Measurements from ENCODE around the gene CCNB2.

CCNB2 gene

DNA sequence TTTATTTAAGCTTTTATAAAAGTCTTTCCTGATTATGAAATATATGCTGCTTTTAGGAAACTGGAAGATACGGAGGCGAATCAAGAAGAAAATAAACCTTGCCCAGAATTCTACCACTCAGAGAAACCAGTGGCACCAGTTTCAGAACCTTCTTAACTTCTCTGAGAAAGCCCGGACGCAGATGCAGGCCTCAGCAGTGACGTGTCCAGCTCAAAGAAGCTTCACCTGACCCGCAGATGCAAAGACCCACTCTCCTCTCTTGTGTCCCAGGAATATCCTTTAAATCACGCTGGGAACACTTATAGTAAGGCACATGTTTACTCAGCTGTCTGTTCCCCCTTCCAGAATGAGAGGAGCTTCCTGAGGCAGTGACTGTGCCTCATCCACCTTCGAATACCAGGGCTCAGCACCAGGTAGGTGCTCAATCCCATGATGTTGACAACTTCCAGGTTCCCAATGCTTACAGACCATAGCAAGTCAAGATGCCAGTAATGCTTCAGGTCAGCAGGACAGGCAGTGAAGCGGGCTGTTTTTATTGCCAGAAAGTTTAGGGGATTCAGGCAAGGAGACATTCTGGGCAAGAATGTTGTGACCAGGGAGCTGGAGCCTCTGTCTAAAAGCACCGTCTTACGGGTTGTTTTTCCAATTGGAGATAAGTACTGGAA lies 61.8 kb downstream of the CCNB2 start:
- DNase-seq (ENCODE audit: low read depth, low spot score): no peak

DNA sequence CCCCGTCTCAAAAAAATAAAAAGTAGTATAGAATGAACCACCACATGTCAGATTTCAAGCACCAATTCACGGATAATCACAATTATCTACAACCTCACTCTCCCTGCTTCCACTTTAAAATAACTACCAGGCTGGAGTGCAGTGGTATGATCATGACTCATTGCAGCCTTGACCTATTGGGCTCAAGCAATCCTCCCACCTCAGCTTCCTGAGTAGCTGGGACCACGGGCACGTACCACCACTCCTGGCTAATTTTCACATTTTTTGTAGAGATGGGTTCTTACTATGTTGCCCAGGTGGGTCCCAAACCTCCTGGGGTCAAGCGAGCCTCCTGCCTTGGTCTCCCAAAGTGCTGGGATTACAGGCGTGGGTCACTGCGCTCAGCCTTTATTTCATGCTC lies 63.6 kb downstream of the CCNB2 start:
- DNase-seq (ENCODE audit: low read depth, low spot score): no peak

DNA sequence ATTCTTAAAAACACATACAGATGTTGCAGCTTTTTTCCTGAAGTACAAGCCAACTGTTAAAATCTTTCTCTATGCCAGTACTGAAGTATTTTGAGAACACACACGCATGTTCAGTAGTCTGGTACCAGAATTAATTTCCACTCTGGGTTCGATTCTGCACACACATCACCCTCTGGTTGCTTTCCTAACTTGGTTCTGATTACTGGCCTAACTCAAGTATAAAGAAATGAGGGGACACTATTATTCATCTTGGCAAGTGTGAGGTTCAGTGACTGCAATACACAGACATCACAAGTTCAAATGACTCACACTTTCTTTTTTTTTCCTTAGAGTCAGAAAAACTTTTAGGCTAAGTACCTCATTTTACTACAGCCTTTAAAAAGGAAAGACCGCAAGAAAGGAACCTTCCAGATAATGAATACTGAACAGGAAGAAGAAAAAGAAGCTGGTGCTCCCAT lies 64.3 kb downstream of the CCNB2 start:
- DNase-seq (ENCODE audit: low read depth, low spot score): no peak

GRCh38 chr15:59170295-59171066 lies 65.5 kb downstream of the CCNB2 start:
- peak; percentile 59 for DNase-seq (ENCODE audit: low read depth, low spot score)

DNA sequence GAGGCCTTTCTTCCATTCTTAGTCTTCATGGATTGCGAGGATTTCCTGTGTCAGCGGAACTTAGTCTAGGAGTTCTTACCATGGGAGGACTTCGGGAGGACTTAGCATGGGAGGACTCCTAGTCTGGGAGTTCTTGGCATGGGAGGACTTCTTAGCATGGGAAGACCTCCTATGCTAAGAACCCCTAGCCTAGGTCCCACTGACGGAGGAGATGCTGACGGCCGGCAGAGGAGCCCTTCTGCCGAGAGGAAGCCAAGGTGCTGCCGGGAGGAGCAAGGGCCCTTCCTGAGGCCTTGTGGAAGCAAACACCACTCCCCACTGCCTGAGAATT lies 66.1 kb downstream of the CCNB2 start:
- DNase-seq (ENCODE audit: low read depth, low spot score): no peak

DNA sequence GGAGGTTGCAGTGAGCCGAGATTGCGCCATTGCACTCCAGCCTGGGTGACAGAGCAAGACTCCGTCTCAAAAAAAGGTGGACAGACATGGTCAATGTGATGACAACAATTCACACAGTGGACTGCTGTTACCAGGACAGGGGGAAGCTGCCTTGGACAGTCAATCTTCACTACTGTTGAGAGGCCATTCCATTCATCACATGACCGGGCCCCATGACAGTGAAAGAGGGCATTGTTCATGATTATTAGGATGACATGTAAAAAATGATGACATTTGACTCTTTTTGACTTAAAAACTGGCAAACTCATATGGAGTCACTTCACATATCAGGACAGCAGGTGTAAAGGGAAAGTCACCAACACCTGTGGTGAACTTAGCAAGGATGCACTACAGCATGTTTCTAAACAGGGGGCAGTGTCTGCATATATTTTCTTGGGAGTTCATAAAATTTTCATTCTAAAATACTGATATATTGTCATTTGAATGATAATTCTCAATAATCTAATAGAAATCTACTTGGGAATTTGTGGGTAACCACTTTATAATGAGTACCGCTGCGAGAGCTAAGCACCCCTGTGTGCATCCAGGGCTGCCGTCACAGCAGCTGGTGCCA lies 67.4 kb downstream of the CCNB2 start:
- DNase-seq (ENCODE audit: low read depth, low spot score): no peak

DNA sequence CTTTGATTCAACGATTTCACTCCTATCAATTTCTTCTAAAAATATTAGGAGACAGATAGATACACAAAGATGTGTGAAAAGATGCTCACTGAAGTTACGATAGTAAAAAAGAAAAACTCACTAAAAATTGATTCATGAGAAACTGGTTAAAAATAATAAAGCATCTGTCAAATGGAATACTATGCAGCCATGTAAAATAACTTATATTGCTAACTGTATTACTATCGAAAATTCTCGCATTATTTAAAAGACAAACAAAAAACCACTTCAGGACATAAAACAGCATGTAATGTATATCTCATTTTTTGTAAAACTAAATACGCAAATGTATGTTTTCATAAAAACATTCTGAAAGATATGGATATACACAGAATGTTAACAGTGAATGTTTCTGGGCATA lies 68.2 kb downstream of the CCNB2 start:
- DNase-seq (ENCODE audit: low read depth, low spot score): no peak

DNA sequence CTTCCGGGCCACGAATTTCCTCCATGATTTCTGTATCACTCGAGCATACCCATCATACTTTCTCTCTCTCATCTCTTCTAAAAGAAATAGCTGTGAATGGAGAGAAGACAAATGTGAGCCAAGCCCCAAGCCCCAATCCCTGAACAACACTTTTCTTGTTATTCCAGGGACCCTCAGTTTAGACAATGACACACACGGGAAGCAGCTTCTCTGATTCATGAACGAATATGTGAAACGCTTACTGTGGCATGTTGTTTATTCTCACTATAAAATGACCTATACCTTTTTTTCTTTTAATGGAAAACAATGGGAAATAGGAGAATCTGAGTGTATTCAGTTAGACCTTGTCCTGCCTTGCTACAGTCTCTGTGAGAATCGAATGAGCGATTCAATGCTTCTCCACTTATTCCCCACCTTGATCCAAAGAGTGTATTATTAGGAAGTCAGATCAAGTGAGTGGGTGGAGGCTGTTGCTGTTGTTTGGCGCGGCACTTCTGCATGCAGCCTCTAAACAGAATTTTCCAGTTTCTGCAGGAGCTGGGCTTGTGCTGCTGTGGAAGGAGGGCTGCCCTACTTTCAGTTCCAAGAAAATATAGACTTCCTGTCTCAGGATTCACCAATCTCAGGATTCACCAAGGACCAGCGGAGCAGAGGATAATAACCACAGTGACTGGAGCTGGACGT lies 69.3 kb downstream of the CCNB2 start:
- no peak for DNase-seq (ENCODE audit: low read depth, low spot score)

Data from ELF-1 (cell line).